ENCODE data around the gene SH2D1A. TPM values are rescaled to one million over a fixed set of nuclear protein-coding genes. Genes with fewer than 3 reads are reported as not detected.
A peak's percentile ranks its signal among the peaks of the same experiment; 100 is the strongest.

The SH2D1A gene
- total and polyA plus RNA-seq, 2 donors (not counting 1 experiment from before 2014, with no cell fraction given), result 0.04 TPM; not detected in 1

DNA sequence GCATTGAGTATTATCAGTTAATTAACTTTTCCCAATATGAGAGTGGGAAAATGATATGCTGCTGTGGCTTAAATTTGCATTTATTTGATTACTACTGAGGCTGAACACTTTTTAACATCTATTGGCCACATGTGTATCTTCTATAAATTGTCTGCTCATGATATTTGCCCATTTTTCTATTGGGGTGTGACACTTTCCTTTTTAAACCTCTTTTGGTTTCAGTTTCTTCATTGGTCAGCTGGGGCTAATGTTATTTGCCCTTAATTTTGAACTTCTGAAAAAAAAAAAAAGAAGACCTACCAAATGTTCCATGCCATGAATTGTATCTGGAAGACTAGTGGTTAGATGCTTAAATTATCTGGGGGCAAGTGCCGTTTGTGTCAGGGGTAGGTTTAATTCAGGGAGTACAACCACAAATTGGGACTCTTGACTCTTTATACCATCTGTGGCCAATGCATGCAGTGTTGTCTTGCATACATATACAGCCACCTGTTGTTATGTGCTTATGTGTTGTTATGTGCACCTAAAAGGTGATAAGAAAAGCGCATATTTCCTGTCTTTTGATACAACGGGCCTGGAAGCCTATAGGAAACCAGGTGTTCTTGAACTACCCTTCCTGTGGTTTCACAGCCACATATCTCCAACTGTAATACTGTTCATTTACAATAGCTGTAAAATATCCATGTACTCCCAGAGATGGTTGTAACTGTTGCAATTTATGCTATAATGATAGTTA is 49.0 kb downstream of the SH2D1A start:
- Histone ChIP-seq H3K4me1 (ENCODE audit: control insufficient read depth in 2 of 2, insufficient read depth in 2 of 2, low read length in 2 of 2) (peaks cover 6 to 10% of the 10 kb centered on the region in 2 donors), H2AFZ (ENCODE audit: insufficient read depth, low read depth, low read length, poor library complexity, severe bottlenecking) (peak overlapping the region; percentile 48), H3K27ac (ENCODE audit: low read length in 2 of 2) (no peak overlapping the region), H3K4me3 (ENCODE audit: control extremely low read depth in 1 of 5, extremely low read depth in 1 of 5, insufficient read depth in 1 of 5, low read depth in 2 of 5, low read length in 4 of 5) (no peak overlapping the region), H4K20me1 (ENCODE audit: control insufficient read depth, insufficient read depth, low read length, poor library complexity, severe bottlenecking) (no peaks in the 10 kb centered on the region), H3K4me2 (replicated peaks; ENCODE audit: low read depth, low read length, poor library complexity, severe bottlenecking) (peak overlapping the region; percentile 15), H3K9ac (ENCODE audit: low read length) (no peak overlapping the region), H3K27me3 (replicated peaks in 1 of 4; ENCODE audit: control extremely low read depth in 1 of 4, control insufficient read depth in 3 of 4, insufficient read depth in 4 of 4, low read length in 3 of 4) (no peaks in the 10 kb centered on the region), H3K9me3 (ENCODE audit: control extremely low read depth in 1 of 3, control insufficient read depth in 2 of 3, insufficient read depth in 1 of 3, low read length in 2 of 3) (no peaks in the 10 kb centered on the region), H3K79me2 (ENCODE audit: control insufficient read depth, insufficient read depth, low read length) (no peaks in the 10 kb centered on the region), H3K36me3 (replicated peaks in 1 of 2; ENCODE audit: control extremely low read depth in 1 of 2, control insufficient read depth in 1 of 2, extremely low read depth in 1 of 2, insufficient read depth in 2 of 2, low read length in 1 of 2) (no peaks in the 10 kb centered on the region)
- intact Hi-C loops (cut with micrococcal nuclease), result no loop called here
- ATAC-seq (ENCODE audit: low read depth), result no peak
- TF ChIP-seq, protein P1, sequence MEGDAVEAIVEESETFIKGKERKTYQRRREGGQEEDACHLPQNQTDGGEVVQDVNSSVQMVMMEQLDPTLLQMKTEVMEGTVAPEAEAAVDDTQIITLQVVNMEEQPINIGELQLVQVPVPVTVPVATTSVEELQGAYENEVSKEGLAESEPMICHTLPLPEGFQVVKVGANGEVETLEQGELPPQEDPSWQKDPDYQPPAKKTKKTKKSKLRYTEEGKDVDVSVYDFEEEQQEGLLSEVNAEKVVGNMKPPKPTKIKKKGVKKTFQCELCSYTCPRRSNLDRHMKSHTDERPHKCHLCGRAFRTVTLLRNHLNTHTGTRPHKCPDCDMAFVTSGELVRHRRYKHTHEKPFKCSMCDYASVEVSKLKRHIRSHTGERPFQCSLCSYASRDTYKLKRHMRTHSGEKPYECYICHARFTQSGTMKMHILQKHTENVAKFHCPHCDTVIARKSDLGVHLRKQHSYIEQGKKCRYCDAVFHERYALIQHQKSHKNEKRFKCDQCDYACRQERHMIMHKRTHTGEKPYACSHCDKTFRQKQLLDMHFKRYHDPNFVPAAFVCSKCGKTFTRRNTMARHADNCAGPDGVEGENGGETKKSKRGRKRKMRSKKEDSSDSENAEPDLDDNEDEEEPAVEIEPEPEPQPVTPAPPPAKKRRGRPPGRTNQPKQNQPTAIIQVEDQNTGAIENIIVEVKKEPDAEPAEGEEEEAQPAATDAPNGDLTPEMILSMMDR (IDR thresholded peaks at IDR 0.05), result no peak
- TF ChIP-seq EZH2 (IDR thresholded peaks at IDR 0.05; ENCODE audit: borderline replicate concordance, insufficient read depth, low read depth, low read length, poor library complexity, severe bottlenecking), result no peak
- WGBS (ENCODE audit: insufficient coverage), result no CpG with 5 or more reads among the region's 3 CpGs
- no peak for DNase-seq
- peak overlapping the region; percentile 13 for H3K4me3 Mint-ChIP-seq
- peaks cover 11% of the 10 kb centered on the region for H3K4me1 Mint-ChIP-seq
- ChIA-PET CTCF (no interaction called here), POLR2A (no interaction called here)
- no peak overlapping the region for H3K27ac Mint-ChIP-seq
- peaks cover 3% of the 10 kb centered on the region for H3K27me3 Mint-ChIP-seq
- no peaks in the 10 kb centered on the region for H3K9me3 Mint-ChIP-seq (ENCODE audit: insufficient read depth)

DNA sequence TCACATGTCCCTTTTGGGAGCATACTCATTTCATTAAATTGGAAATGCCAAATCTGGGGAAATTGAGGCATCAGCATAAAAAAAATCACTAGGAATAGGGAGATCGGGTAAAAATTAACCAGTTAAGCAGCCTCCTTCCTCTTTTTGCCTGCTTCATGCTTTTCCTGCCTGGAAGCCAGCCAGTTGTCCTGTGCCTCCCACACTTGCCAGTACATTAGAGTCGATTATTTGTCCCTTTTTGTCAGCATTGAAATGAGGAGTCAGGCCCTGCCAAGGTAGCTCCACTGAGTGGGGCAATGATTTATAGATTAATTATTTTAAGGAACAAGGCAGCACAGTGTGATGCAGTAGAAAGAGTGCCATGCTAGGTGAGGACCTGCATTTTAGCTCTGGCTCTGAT is 55.3 kb downstream of the SH2D1A start:
- H3K36me3 ChIP-seq (replicated peaks in 1 of 2; ENCODE audit: control extremely low read depth in 1 of 2, control insufficient read depth in 1 of 2, extremely low read depth in 1 of 2, insufficient read depth in 2 of 2, low read length in 1 of 2), result no peaks in the 10 kb centered on the region
- no peak overlapping the region for H3K4me3 Mint-ChIP-seq
- H3K27me3 Mint-ChIP-seq, result no peaks in the 10 kb centered on the region

More for the DNA sequence above, 55.3 kb downstream of the SH2D1A start:
- Mint-ChIP-seq H3K27ac (no peak overlapping the region), H3K9me3 (ENCODE audit: insufficient read depth) (no peaks in the 10 kb centered on the region), H3K4me1 (no peaks in the 10 kb centered on the region)
- DNase-seq, result no peak
- WGBS (ENCODE audit: insufficient coverage), result no CpG with 5 or more reads among the region's 2 CpGs
- intact Hi-C loops (cut with micrococcal nuclease), result no loop called here
- no peaks in the 10 kb centered on the region for H3K79me2 ChIP-seq (ENCODE audit: control insufficient read depth, insufficient read depth, low read length)
- H3K4me1 ChIP-seq (ENCODE audit: control insufficient read depth in 2 of 2, insufficient read depth in 2 of 2, low read length in 2 of 2), result no peaks in the 10 kb centered on the region
- no peak overlapping the region for H3K27ac ChIP-seq (ENCODE audit: low read length in 2 of 2)
- no peaks in the 10 kb centered on the region for H3K27me3 ChIP-seq (replicated peaks in 1 of 4; ENCODE audit: control extremely low read depth in 1 of 4, control insufficient read depth in 3 of 4, insufficient read depth in 4 of 4, low read length in 3 of 4)
- TF ChIP-seq, protein P1 (IDR thresholded peaks at IDR 0.05), result no peak
- TF ChIP-seq EZH2 (IDR thresholded peaks at IDR 0.05; ENCODE audit: borderline replicate concordance, insufficient read depth, low read depth, low read length, poor library complexity, severe bottlenecking), result no peak
- ChIA-PET CTCF (no interaction called here), POLR2A (no interaction called here)
- ATAC-seq (ENCODE audit: low read depth), result no peak
- no peak overlapping the region for H2AFZ ChIP-seq (ENCODE audit: insufficient read depth, low read depth, low read length, poor library complexity, severe bottlenecking)
- H3K4me3 ChIP-seq (ENCODE audit: control extremely low read depth in 1 of 5, extremely low read depth in 1 of 5, insufficient read depth in 1 of 5, low read depth in 2 of 5, low read length in 4 of 5), result no peak overlapping the region
- H3K4me2 ChIP-seq (replicated peaks; ENCODE audit: low read depth, low read length, poor library complexity, severe bottlenecking), result no peak overlapping the region
- H4K20me1 ChIP-seq (ENCODE audit: control insufficient read depth, insufficient read depth, low read length, poor library complexity, severe bottlenecking), result no peaks in the 10 kb centered on the region
- H3K9me3 ChIP-seq (ENCODE audit: control extremely low read depth in 1 of 3, control insufficient read depth in 2 of 3, insufficient read depth in 1 of 3, low read length in 2 of 3), result no peaks in the 10 kb centered on the region
- H3K9ac ChIP-seq (ENCODE audit: low read length), result no peak overlapping the region
